Esophagus muscularis mucosa (tissue), 4 donors: ENCODE measurements around the gene CNGB1. TPM values are rescaled to one million over a fixed set of nuclear protein-coding genes. Genes with fewer than 3 reads are reported as not detected.

Experiments used
- DNase-seq: peaks from one replicate; pipeline ENCODE4 v3.0.0-alpha.2; 2017; ENCODE audit errors: extremely low spot score
- H3K27ac ChIP-seq, 4 donors: fragments of 200-600 bp; sonication (generic); replicated peaks in 1 of 4; 1 replicate in 3 of 4; 2 replicates in 1 of 4; pipeline ENCODE4 v1.5.1; 2016 to 2019; ENCODE audit warnings: mild to moderate bottlenecking in 1 of 4
- H3K27me3 ChIP-seq, 4 donors: fragments of 200-600 bp; sonication (generic); one replicate each; pipeline versions ENCODE4 v1.5.1 to v1.6.0; 2016 to 2019
- H3K36me3 ChIP-seq, 4 donors: fragments of 200-600 bp; sonication (generic); one replicate each; pipeline ENCODE4 v1.5.1; 2016 to 2019
- H3K4me1 ChIP-seq, 4 donors: fragments of 200-600 bp; sonication (generic); one replicate each; pipeline ENCODE4 v1.5.1; 2016 to 2019
- H3K4me3 ChIP-seq, 4 donors: fragments of 200-600 bp; sonication (generic); 1 replicate in 2 of 4; 2 replicates in 2 of 4; pipeline ENCODE4 v1.5.1; 2016 to 2019; ENCODE audit warnings: mild to moderate bottlenecking in 4 of 4, moderate library complexity in 1 of 4
- H3K9me3 ChIP-seq, 4 donors: fragments of 200-600 bp; sonication (generic); 1 replicate in 3 of 4; 2 replicates in 1 of 4; pipeline ENCODE4 v1.5.1; 2016 to 2019
- CTCF ChIP-seq, 3 experiments: fragments of 200-600 bp in 2 of 3; fragments of 450-650 bp in 1 of 3; sonication (generic) in 2 of 3; IDR thresholded peaks; one replicate each; pipeline ENCODE4 v1.5.1; 2017 to 2019; ENCODE audit warnings: antibody characterized with exemption in 3 of 3, mild to moderate bottlenecking in 2 of 3, moderate library complexity in 1 of 3
- EP300 ChIP-seq: sonication (generic); formaldehyde crosslinking; IDR thresholded peaks from one replicate; pipeline ENCODE4 v1.6.1; 2017; ENCODE audit warnings: antibody characterized with exemption
- POLR2A ChIP-seq: fragments of 450-650 bp; IDR thresholded peaks from one replicate; pipeline ENCODE4 v1.6.1; 2017; ENCODE audit warnings: antibody characterized with exemption, moderate library complexity, mild to moderate bottlenecking, low read depth
- POLR2AphosphoS5 ChIP-seq, 2 donors: sonication (generic); formaldehyde crosslinking; IDR thresholded peaks; one replicate each; pipeline ENCODE4 v1.6.1; 2017; ENCODE audit warnings: antibody characterized with exemption in 2 of 2
- WGBS: methylation state at CpG from one replicate; pipeline ENCODE4 v1.1.5; 2018; 5-methylcytosine and 5-hydroxymethylcytosine counted together
- intact Hi-C: fragments of 100-400 bp; cut with DNase I; formaldehyde crosslinking; loops from one replicate; pipeline ENCODE4 v1.15.1; 2023
- total RNA-seq, 4 donors: library from RNA; depleted of rRNA; stranded (reverse); fragments of >200 nt; gene quantifications; one replicate each; pipeline versions ENCODE4 v1.1.0 to v1.2.1, GENCODE V29; 2016

Gene CNGB1
- total RNA-seq, 4 donors from 2014 or later: under 0.01 to 0.97 (median 0.31) TPM

DNA sequence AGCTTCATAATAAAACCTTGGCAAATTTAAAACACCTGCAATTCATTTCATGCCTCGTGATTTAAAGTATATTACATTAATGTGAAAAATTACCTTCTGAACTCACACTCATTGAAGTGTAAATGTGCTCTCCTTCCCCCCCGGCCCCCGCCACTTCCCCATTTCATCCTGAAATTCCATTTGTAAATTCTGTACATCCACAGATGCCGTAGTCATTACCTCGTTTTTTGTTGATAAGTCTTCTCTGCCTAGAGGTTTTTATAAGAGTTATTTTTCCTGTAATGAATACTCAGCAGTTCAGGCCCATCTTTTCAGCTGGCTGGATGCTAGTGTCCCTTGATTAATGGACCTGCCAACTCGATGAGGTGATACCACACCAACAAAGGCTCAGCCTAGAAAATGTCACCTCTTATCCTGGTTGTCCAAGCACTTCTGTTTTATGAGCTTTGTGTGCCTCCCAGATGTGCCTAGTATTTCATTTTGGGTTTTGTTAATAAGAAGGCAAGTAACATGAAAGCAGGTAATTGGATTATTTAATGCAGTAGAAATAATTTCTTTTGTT is 103.8 kb downstream of the CNGB1 start:
- intact Hi-C loops: no loop called here
- TF ChIP-seq POLR2A (no peak), EP300 (no peak)
- no peak for DNase-seq
- no peak overlapping the region for H3K4me3 ChIP-seq
- 44% methylated on average over 6 of the region's 6 CpGs for WGBS
- peaks cover 3 to 12% (median 9%) of the 10 kb centered on the region in 4 donors for H3K4me1 ChIP-seq
- no peaks in the 10 kb centered on the region for H3K27me3 ChIP-seq
- H3K9me3 ChIP-seq: no peaks in the 10 kb centered on the region
- H3K27ac ChIP-seq: no peak overlapping the region
- no peaks in the 10 kb centered on the region for H3K36me3 ChIP-seq

- 76% methylated on average over 4 of the region's 4 CpGs for WGBS
These were observed 104.4 kb downstream of the CNGB1 start for GRCh38 chr16:57866529-57866918.

GRCh38 chr16:57865746-57866528 is 105.0 kb downstream of the CNGB1 start:
- TF ChIP-seq CTCF (IDR thresholded peaks at IDR 0.05): no peak
- TF ChIP-seq POLR2AphosphoS5 (IDR thresholded peaks at IDR 0.05): no peak
- TF ChIP-seq EP300: no peak
- TF ChIP-seq POLR2A: no peak
- no peak for DNase-seq
- WGBS: 75% methylated on average over 9 of the region's 9 CpGs
- H3K27me3 ChIP-seq: no peaks in the 10 kb centered on the region
- H3K36me3 ChIP-seq: no peaks in the 10 kb centered on the region
- intact Hi-C loops: no loop called here
- H3K9me3 ChIP-seq: no peaks in the 10 kb centered on the region
- no peak overlapping the region for H3K4me3 ChIP-seq
- H3K27ac ChIP-seq: no peak overlapping the region
- H3K4me1 ChIP-seq: peaks cover 3 to 12% (median 9%) of the 10 kb centered on the region in 4 donors

More at GRCh38 chr16:57866529-57866918, 104.4 kb downstream of the CNGB1 start:
- intact Hi-C loops: no loop called here
- Histone ChIP-seq H3K4me1 (peaks cover 3 to 12% (median 9%) of the 10 kb centered on the region in 4 donors), H3K4me3 (no peak overlapping the region), H3K27me3 (no peaks in the 10 kb centered on the region), H3K36me3 (no peaks in the 10 kb centered on the region), H3K27ac (no peak overlapping the region), H3K9me3 (no peaks in the 10 kb centered on the region)
- TF ChIP-seq POLR2AphosphoS5 (IDR thresholded peaks at IDR 0.05): no peak
- no peak for TF ChIP-seq CTCF (IDR thresholded peaks at IDR 0.05)
- TF ChIP-seq EP300: no peak
- no peak for TF ChIP-seq POLR2A
- no peak for DNase-seq

DNA sequence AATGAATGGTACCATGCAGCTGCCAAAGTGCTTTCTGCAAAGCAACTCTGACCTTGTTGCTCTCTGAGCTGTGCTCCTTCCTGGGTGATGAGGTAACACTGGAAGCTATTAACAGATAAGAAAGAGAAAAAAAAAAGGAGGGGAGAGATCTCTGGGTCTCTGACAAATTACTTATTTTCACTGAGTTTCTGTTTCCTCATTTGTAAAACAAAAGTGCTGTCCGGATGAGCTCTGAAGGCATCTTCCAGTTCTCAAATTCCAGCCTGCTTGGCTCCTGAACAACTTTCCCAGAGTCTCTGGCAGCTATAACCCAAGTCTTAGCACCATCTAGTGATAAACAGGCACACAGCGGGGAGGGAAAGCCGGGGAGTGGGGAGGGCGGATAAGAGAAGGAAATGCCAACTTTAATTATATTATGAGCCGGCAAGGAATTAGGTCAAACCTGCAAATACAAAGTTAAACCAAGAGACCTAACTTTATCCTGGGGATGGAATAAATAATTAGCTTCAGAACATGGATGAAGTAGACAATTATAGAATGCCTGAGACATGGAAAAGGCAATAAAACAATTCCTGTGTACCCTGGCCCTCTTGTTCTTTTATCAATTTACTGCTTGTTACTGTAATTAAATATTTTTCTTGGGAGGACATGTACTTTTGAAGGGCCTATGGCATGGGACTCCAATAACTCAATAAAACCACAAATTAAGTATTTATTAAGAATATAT is 107.3 kb downstream of the CNGB1 start:
- 1% methylated on average over 5 of the region's 5 CpGs for WGBS
- TF ChIP-seq POLR2AphosphoS5 (IDR thresholded peaks at IDR 0.05) (peak; percentile 25 to 45), CTCF (IDR thresholded peaks at IDR 0.05) (peak; percentile 57 to 72 (median 69)), EP300 (no peak), POLR2A (no peak)
- Histone ChIP-seq H3K9me3 (no peaks in the 10 kb centered on the region), H3K27ac (no peak overlapping the region), H3K4me3 (no peak overlapping the region), H3K36me3 (no peaks in the 10 kb centered on the region), H3K4me1 (peaks cover 5 to 12% (median 9%) of the 10 kb centered on the region in 4 donors), H3K27me3 (no peaks in the 10 kb centered on the region)
- intact Hi-C loops: loop anchor here (1.0 to 5.0 kb wide), 2 partner anchors 61 to 106 kb away; partner anchors contain the start of gene KIFC3
- no peak for DNase-seq
